HuH-7 (cell line): ENCODE data around the gene C1QTNF1.
"Not testable (repeated sequence)": the region's sequence is repeated elsewhere in the genome, so short reads cannot be mapped to it uniquely, and the experiment has no call there.

Experiments
- DNase-seq: peaks from one replicate; pipeline ENCODE4 v3.0.0; 2011; ENCODE audit warnings: low spot score

Gene C1QTNF1

GRCh38 chr17:79024901-79025737, 1.1 kb downstream of the C1QTNF1 start:
- DNase-seq, result no peak

- DNase-seq, result peak; percentile 62
Measured at GRCh38 chr17:79026376-79027273, 2.7 kb downstream of the C1QTNF1 start.

GRCh38 chr17:79027274-79027924, 3.4 kb downstream of the C1QTNF1 start:
- no peak for DNase-seq

GRCh38 chr17:79027925-79028491, 4.0 kb downstream of the C1QTNF1 start:
- no peak for DNase-seq

DNA sequence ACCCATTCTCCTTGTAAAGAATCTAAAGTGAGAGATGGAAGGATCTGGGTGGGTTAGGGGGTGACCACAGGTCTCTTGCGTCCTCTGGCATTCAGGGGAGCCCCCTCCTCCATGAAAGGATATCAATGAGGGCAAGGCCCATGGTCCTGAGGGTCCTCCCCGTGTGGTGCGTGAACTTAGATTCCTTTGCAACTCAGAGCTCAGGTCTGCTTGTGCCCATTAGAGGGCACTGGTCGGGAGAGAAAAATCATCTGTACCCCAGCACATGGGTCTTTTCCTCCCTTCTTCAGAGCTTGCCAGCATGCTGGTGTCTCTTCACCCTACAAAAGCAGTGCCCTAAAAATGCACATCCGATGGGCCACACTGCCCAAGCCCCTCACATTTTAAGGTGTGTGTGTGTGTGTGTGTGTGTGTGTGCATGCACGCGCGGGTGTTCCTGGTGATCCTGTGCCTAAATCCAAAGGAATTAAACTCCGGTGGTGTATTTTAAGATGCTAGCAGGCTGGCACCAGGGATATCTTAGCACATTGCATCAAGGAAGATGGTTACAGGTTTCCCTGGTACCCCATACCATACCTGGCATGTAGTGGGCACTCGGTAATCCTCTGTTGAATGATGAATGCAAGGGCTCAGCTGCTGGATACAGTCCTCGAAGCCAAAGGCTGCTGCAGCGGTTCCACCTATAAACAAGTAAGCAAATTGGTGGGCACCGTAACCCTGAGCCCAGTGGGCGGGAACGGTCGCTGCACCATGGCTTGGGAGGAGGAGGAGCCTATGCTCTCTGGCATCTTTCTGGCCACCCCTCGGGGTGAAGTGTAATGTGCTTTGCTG, 4.7 kb downstream of the C1QTNF1 start:
- no peak for DNase-seq

GRCh38 chr17:79029327-79030009, 5.5 kb downstream of the C1QTNF1 start:
- no peak for DNase-seq

- not testable (repeated sequence) for DNase-seq
Measured at GRCh38 chr17:79030636-79031035, 6.7 kb downstream of the C1QTNF1 start.

GRCh38 chr17:79031996-79032875, 8.3 kb downstream of the C1QTNF1 start:
- no peak for DNase-seq

DNA sequence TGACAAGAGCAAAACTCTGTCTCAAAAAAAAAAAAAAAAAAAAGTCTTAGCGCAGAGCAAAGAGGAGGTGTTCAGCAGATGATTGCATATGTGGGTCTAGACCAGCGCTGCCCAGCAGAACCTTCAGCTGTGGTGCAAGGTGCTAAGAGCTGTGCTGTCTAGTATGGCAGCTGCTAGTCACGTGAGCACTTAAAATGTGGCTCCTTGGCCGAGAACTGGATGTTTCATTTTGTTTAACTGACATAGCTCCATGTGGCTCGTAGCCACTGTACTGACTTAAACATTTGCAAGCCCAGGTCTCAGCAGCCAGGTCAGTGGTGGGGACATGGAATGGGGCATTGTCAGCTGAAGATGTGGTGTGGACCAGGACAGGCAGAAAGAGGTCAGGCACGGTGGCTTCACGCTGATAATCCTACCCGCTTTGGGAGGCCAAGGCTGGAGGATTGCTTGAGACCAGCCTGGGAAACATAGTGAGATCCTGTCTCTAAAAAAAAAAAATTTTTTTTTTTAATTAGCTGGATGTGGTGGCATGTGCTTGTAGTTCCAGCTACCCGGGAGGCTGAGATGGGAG, 9.2 kb downstream of the C1QTNF1 start:
- no peak for DNase-seq

GRCh38 chr17:79033741-79034501, 10.0 kb downstream of the C1QTNF1 start:
- DNase-seq, result no peak

DNA sequence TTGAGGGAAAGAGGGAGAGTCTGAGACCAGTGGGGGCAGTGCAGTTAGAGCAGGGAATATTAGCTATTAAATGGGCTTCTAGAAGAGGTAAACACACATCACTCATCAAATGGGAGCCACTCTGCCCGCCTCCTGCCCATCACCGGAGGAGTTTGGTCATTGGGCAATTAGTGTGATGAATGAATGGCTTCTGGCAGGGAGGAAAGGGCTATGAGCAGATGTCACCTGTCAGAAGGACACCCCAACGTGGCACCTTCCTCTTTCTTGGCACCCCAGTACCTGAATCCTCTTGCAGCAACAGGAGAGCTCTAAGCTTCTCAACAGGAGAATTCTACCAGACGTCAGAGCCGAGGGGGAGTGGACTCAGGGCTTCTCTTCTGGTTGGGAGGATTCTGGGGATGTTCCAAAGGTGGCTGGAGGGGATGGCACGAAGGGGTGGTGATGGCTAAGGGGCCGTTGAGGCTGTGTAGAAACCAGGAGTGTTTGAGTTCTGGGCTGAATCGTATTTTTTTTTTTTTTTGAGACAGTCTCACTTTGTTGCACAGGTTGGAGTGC, 11.0 kb downstream of the C1QTNF1 start:
- no peak for DNase-seq

- DNase-seq, result no peak
Measured at GRCh38 chr17:79035686-79036085, 11.7 kb downstream of the C1QTNF1 start.

GRCh38 chr17:79036181-79036580, 12.2 kb downstream of the C1QTNF1 start:
- DNase-seq, result no peak

- no peak for DNase-seq
Measured at GRCh38 chr17:79036596-79036995, 12.6 kb downstream of the C1QTNF1 start.

DNA sequence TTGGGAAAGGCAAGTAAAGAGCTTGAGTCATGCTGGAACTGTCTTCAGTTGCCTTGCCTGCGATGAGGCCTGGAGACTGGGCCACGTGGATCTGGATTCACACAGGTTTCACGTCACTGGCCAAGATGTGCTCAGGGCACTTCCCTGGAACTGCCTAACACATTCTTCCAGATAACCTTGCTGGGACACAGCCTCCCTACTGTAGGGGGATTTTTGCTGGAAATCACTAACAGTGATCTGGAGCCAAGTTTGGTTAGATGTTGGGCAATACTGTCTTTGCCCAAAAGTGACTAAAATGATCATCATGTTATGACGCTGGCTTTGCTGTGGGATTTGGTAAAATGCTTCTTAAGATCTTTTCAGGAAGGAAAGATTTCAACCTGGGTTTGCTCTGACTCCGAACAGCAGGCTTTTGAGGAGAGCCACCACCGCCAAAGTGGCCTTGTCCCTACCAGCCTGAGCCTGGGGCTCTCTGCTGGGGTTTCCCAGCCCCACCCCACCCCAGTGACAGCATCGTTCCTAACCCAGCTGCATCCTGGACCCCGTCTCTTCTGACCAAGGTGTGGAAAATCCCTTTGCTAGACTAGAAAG, 14.7 kb downstream of the C1QTNF1 start:
- no peak for DNase-seq

DNA sequence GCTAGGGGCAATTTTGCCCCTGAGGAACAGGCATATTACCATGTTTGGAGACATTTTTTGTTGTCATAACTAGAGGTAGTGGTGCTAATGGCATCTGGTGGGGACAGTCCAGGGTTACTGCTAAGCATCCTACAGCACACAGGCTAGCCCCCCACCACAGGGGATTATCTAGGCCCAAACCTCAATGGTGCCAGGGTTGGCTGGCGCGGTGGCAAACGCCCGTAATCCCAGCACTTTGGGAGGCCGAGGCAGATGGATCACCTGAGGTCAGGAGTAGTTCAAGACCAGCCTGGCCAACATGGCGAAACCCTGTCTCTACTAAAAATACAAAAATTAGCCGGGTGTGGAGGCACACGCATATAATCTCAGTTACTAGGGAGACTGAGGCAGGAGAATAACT, 15.2 kb downstream of the C1QTNF1 start:
- no peak for DNase-seq

- no peak for DNase-seq
Measured at GRCh38 chr17:79039886-79040285, 15.9 kb downstream of the C1QTNF1 start.

DNA sequence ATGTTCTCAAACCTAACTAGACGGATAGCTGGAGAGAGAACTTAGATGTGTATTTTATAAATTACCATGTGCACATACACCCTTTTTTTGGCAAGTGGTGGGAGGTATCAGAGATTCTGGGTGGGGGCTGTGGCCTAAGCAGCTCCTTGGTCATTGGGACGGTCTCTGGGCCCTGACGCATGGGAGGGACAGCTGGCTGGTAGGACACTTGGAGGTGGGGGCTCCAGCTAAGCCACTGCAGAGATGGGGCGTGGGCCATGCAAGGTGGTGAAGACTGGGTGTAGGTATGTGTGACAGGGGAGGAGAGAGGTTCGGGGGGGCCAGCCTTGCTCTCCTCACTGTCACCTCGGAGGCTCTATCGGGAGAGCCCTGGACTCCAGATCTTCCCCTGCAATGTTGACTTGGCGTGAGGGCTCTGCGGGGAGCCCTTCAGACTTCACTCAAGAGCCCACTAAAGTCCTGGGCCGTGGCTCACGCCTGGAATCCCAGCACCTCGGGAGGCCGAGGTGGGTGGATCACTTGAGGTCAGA, 17.1 kb downstream of the C1QTNF1 start:
- no peak for DNase-seq
